Measurements from ENCODE around the gene MAD1L1. TPM values are rescaled to one million over a fixed set of nuclear protein-coding genes. Genes with fewer than 3 reads are reported as not detected.
"Not testable (repeated sequence)": the region's sequence is repeated elsewhere in the genome, so short reads cannot be mapped to it uniquely, and the experiment has no call there.

MAD1L1 gene
- total RNA-seq, 1 experiment from 2014 or later, result 78.6 TPM

- no peak for DNase-seq (ENCODE audit: low read depth)
These were observed 162.5 kb downstream of the MAD1L1 start for GRCh38 chr7:2070151-2070763.

- no peak for DNase-seq (ENCODE audit: low read depth)
These were observed 163.3 kb downstream of the MAD1L1 start for GRCh38 chr7:2069472-2069860.

GRCh38 chr7:2068693-2069471, 163.9 kb downstream of the MAD1L1 start:
- no peak for DNase-seq (ENCODE audit: low read depth)

GRCh38 chr7:2066251-2066919, 166.4 kb downstream of the MAD1L1 start:
- DNase-seq (ENCODE audit: low read depth), result no peak

- no peak for DNase-seq (ENCODE audit: low read depth)
These were observed 167.2 kb downstream of the MAD1L1 start for GRCh38 chr7:2065528-2065927.

- no peak for DNase-seq (ENCODE audit: low read depth)
These were observed 169.0 kb downstream of the MAD1L1 start for GRCh38 chr7:2063563-2064260.

GRCh38 chr7:2062648-2063047, 170.1 kb downstream of the MAD1L1 start:
- DNase-seq (ENCODE audit: low read depth), result no peak

DNA sequence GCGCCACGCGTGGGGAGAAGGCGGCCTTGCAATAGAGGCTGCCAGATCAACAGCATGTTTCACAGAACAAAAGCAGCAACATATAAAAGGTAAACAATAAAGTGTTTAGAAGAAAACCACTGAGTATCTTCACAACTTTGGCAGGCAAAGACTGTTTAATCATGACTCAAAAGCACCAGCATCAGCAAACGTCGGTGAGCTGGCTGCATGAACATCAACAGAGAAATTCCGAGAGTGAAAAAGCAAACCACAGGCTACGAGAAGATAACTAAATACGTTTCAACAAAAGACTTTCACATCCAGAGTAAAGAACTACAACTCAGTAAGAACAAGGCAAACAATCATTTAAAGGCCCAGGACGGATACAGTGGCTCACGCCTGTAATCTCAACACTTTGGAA, 172.0 kb downstream of the MAD1L1 start:
- no peak for DNase-seq (ENCODE audit: low read depth)

GRCh38 chr7:2059964-2060700, 172.6 kb downstream of the MAD1L1 start:
- DNase-seq (ENCODE audit: low read depth), result no peak

DNA sequence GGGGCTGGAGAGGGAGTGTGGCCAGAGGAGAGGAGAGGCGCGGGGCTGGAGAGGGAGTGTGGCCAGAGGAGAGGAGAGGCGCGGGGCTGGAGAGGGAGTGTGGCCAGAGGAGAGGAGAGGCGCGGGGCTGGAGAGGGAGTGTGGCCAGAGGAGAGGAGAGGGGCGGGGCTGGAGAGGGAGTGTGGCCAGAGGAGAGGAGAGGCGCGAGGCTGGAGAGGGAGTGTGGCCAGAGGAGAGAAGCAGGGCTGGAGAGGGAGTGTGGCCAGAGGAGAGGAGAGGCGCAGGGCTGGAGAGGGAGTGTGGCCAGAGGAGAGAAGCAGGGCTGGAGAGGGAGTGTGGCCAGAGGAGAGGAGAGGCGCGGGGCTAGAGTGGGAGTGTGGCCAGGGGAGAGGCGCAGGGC, 174.5 kb downstream of the MAD1L1 start:
- not testable (repeated sequence) for DNase-seq (ENCODE audit: low read depth)

DNA sequence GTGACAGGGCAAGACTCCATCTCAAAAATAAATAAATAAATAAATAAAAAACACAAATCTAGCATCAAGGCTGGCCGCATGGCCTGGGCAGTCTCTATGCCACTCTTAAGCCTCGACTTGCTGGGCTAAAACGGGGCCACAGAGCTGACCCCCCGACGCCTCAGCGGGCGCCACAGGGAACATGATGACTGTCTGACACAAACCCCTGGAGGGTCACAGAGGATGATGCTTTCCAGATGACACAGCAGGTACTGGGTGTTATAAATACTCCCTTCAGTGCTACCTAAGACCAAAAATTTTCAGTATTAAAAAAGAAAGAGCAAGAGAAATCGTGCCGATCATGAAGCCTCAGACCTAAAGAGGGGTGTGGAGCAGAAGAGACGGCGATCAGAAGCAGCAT, 176.8 kb downstream of the MAD1L1 start:
- no peak for DNase-seq (ENCODE audit: low read depth)

DNA sequence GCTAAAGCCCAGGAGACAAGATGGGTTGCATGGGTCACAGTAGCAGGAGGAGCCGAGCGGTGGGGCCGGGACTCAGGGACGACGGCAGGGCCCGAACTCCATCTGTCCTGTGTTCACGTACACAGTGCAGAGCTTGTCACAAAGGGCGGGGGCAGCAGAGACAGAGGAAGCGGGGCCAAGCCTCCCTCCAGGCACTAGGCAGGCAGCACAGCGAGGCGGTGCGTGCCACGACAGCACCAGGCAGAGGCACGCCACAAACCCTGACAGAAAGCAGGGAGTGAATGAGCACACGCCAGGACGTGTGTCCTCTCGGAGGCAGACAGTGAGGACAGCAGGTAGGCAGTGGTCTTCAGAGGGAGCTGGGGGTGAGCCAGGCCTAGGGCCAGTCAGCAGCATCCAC, 177.8 kb downstream of the MAD1L1 start:
- no peak for DNase-seq (ENCODE audit: low read depth)

DNA sequence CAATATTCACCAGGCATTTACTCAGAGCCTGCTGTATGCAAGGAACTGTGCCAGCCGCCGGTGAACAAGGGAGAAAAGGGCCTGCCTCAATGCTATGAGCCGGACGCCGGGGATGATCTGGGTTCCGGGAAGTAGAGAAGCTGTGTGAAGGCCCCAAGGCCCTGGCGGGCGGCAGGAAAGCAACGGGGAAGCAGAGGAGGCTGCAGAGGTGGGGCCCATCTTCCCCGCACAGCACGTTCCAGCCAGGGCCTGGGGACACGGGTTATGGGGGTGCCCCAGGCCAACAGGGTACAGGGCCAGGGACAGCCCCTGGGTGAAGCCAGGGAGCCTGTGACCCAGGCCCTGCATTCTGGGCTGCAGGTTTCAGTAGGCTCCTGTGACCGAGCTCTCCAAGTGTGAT, 179.3 kb downstream of the MAD1L1 start:
- DNase-seq (ENCODE audit: low read depth), result no peak

- DNase-seq (ENCODE audit: low read depth), result no peak
These were observed 180.1 kb downstream of the MAD1L1 start for GRCh38 chr7:2052657-2053048.

- DNase-seq (ENCODE audit: low read depth), result no peak
These were observed 180.8 kb downstream of the MAD1L1 start for GRCh38 chr7:2051707-2052656.

- DNase-seq (ENCODE audit: low read depth), result no peak
These were observed 182.3 kb downstream of the MAD1L1 start for GRCh38 chr7:2050511-2050866.

GRCh38 chr7:2049782-2050510, 182.8 kb downstream of the MAD1L1 start:
- DNase-seq (ENCODE audit: low read depth), result no peak

- no peak for DNase-seq (ENCODE audit: low read depth)
These were observed 183.5 kb downstream of the MAD1L1 start for GRCh38 chr7:2049111-2049781.

GRCh38 chr7:2048531-2048930, 184.2 kb downstream of the MAD1L1 start:
- DNase-seq (ENCODE audit: low read depth), result no peak

All from LHCN-M2 (cell line).